HG03045 (cell line): ENCODE results near the gene PLK5.
"Not testable (repeated sequence)": the region's sequence is repeated elsewhere in the genome, so short reads cannot be mapped to it uniquely, and the experiment has no call there.

ENCODE experiments used
- ATAC-seq: cut with Tn5 transposase; IDR thresholded peaks from one replicate; pipeline ENCODE4 v1.9.1; 2021; ENCODE audit warnings: mild to moderate bottlenecking, moderate library complexity; ENCODE audit not compliant: unreplicated experiment

Gene PLK5

GRCh38 chr19:1507763-1508506, 15.9 kb upstream of the PLK5 start:
- ATAC-seq, result no peak

GRCh38 chr19:1508507-1508856, 15.4 kb upstream of the PLK5 start:
- no peak for ATAC-seq

GRCh38 chr19:1509602-1510441, 14.1 kb upstream of the PLK5 start:
- no peak for ATAC-seq

- no peak for ATAC-seq
Observed at GRCh38 chr19:1510442-1510806, 13.5 kb upstream of the PLK5 start.

- no peak for ATAC-seq
Observed at GRCh38 chr19:1510807-1511206, 13.1 kb upstream of the PLK5 start.

- ATAC-seq, result no peak
Observed at GRCh38 chr19:1511318-1512317, 12.3 kb upstream of the PLK5 start.

- no peak for ATAC-seq
Observed at GRCh38 chr19:1512671-1513498, 11.0 kb upstream of the PLK5 start, which contains the start of gene ADAMTSL5. Gene ADAMTSL5, minus strand, starts transcription at chr19:1513019. Its CDS starts 2,076 bp downstream, at chr19:1510943.

- no peak for ATAC-seq
Observed at GRCh38 chr19:1513499-1514294, 10.2 kb upstream of the PLK5 start.

- no peak for ATAC-seq
Observed at GRCh38 chr19:1514295-1514661, 9.6 kb upstream of the PLK5 start.

GRCh38 chr19:1514986-1515721, 8.7 kb upstream of the PLK5 start:
- no peak for ATAC-seq

GRCh38 chr19:1516395-1516753, 7.5 kb upstream of the PLK5 start:
- ATAC-seq, result no peak

GRCh38 chr19:1518471-1518870, 5.4 kb upstream of the PLK5 start:
- ATAC-seq, result no peak

GRCh38 chr19:1519802-1520201, 4.1 kb upstream of the PLK5 start:
- not testable (repeated sequence) for ATAC-seq

GRCh38 chr19:1520203-1520780, 3.6 kb upstream of the PLK5 start:
- no peak for ATAC-seq

- no peak for ATAC-seq
Observed at GRCh38 chr19:1521636-1522035, 2.2 kb upstream of the PLK5 start.

- ATAC-seq, result no peak
Observed at GRCh38 chr19:1522061-1522460, 1.8 kb upstream of the PLK5 start.

- ATAC-seq, result no peak
Observed at GRCh38 chr19:1522838-1523237, 1.0 kb upstream of the PLK5 start.

GRCh38 chr19:1524287-1524971, 552 bp downstream of the PLK5 start:
- ATAC-seq, result no peak
